Aorta (tissue), 5 donors: ENCODE results near the gene FNDC3B. TPM values are rescaled to one million over a fixed set of nuclear protein-coding genes. Genes with fewer than 3 reads are reported as not detected.

ENCODE experiments used
- ATAC-seq: fragments of 200-7000 bp; cut with Tn5 transposase; one replicate; pipeline ENCODE4 v1.9.1; 2022; ENCODE audit warnings: moderate library complexity; ENCODE audit not compliant: low FRiP score
- DNase-seq, 2 donors: peaks; one replicate each; pipeline ENCODE4 v3.0.0-alpha.2; 2020
- H3K27ac ChIP-seq, 2 donors: one replicate each; pipeline ENCODE4 v1.5.1; 2013; ENCODE audit warnings: low read length in 2 of 2, mild to moderate bottlenecking in 2 of 2, moderate library complexity in 2 of 2, control low read depth in 1 of 2, inconsistent platforms in 1 of 2, low read depth in 1 of 2
- H3K27me3 ChIP-seq, 2 donors: one replicate each; pipeline ENCODE4 v1.6.1; 2013; ENCODE audit warnings: control low read depth in 1 of 2, low read length in 1 of 2, mild to moderate bottlenecking in 1 of 2, moderate library complexity in 1 of 2; ENCODE audit not compliant: insufficient read depth in 2 of 2, control insufficient read depth in 1 of 2
- H3K36me3 ChIP-seq, 2 donors: one replicate each; pipeline ENCODE4 v1.6.1; 2013; ENCODE audit warnings: control low read depth in 1 of 2, low read length in 1 of 2, mild to moderate bottlenecking in 1 of 2; ENCODE audit not compliant: insufficient read depth in 2 of 2, control insufficient read depth in 1 of 2
- H3K4me1 ChIP-seq, 2 donors: one replicate each; pipeline ENCODE4 v1.6.1; 2013; ENCODE audit warnings: low read length in 2 of 2, control low read depth in 1 of 2, mild to moderate bottlenecking in 1 of 2, moderate library complexity in 1 of 2; ENCODE audit not compliant: insufficient read depth in 2 of 2, control insufficient read depth in 1 of 2
- H3K4me3 ChIP-seq, 2 donors: one replicate each; pipeline ENCODE4 v1.5.1; 2013; ENCODE audit warnings: low read length in 2 of 2, control low read depth in 1 of 2, mild to moderate bottlenecking in 1 of 2
- H3K9me3 ChIP-seq: one replicate; pipeline ENCODE4 v1.6.1; 2013; ENCODE audit warnings: mild to moderate bottlenecking, low read length; ENCODE audit not compliant: control insufficient read depth
- WGBS, 2 donors: extraction: QIAGEN DNeasy Blood & Tissue Kit; methylation state at CpG; one replicate each; pipeline ENCODE4 v1.1.7; 2013; 5-methylcytosine and 5-hydroxymethylcytosine counted together
- intact Hi-C, 2 donors: fragments of 100-400 bp; cut with DNase I; formaldehyde crosslinking; loops; one replicate each; pipeline versions ENCODE4 v1.14.2 to v1.15.0; 2022
- polyA plus RNA-seq, 2 donors: library from polyadenylated mRNA; stranded (reverse); fragments of 200-250 nt; gene quantifications; one replicate each; pipeline ENCODE4 v1.2.3, GENCODE V29; 2013
- total RNA-seq, 2 donors: library from RNA; stranded (reverse); fragmentation: NEBNext Ultra II Directional; extraction: Animal tissue kit (Norgen Biotek cat#: 25700); gene quantifications; one replicate each; pipeline ENCODE4 v1.2.1, GENCODE V29; 2021
- donor health status: healthy with polysubstance abuse.
- donor health status: Bipolar disorder and iron deficiency.
- donor health status: DM: no; HTN: no; CAD: no.
- donor health status: DM: no; HTN: no; CAD: no.
- donor health status: DM: yes; HTN: yes; CAD: no.

Gene FNDC3B
- total and polyA plus RNA-seq, 4 donors = 12.5 to 239 (median 120) TPM

DNA sequence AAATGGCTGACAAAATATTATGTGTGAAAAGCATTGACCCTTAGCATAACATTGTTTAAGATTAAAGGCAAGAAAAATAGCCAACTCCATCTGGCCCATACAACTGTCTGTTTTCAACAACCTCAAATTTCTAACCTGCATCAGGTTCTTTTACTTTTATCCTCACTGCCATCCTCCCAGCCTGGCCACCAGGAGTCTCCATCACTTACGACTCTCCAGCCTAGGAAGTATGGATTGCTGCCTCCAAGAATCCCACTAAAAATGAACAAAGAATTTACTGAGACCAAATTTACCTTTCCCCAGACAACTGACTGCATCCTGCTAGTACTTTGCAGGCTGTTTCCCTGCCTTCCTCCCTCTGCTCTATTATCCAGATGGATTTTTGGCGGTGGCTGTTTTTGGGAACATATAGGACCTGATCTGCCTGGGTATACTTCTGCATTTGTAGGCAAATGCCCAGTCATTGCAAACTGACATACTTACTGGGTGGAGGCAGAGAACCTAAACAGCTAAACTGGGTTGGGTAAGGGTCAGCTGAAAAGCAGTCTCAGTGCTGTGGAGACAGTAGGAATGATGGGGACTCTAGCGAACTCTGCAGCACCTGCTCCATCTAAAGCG lies 264.7 kb downstream of the FNDC3B start:
- intact Hi-C loops = no loop called here
- Histone ChIP-seq H3K4me3 (no peak overlapping the region), H3K36me3 (peaks cover 0 to 2% of the 10 kb centered on the region in 2 donors), H3K27me3 (no peaks in the 10 kb centered on the region), H3K9me3 (no peaks in the 10 kb centered on the region), H3K27ac (no peak overlapping the region), H3K4me1 (peaks cover 0 to 13% of the 10 kb centered on the region in 2 donors)
- WGBS, 2 donors = 85 to 86% methylated on average over 4 of the region's 4 CpGs
- ATAC-seq = no peak
- no peak for DNase-seq

DNA sequence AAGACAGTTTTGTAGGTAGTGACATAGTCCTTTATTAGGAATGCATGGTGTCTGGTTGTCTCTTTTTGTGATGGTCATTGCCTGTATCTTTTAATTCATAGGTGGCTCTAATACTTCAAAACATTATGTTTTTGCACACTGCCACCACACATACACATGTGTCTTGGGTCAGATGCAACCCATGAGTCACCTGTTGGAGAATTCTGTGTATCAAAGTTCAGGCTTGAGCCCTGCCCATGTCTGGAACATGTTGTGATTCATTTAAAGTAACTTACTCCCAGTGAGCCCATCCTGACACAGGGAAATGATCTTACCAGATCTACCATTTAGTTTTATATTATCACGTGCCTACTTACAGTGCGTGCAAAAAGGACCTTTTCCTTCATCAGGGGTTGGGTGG lies 266.2 kb downstream of the FNDC3B start:
- H3K4me1 ChIP-seq = peaks cover 0 to 13% of the 10 kb centered on the region in 2 donors
- H3K27ac ChIP-seq = no peak overlapping the region
- no peak for ATAC-seq
- no peaks in the 10 kb centered on the region for H3K9me3 ChIP-seq
- peaks cover 0 to 2% of the 10 kb centered on the region in 2 donors for H3K36me3 ChIP-seq
- H3K4me3 ChIP-seq = no peak overlapping the region
- WGBS, 2 donors = 91 to 94% methylated on average over 2 of the region's 2 CpGs
- intact Hi-C loops = no loop called here
- DNase-seq = no peak
- H3K27me3 ChIP-seq = no peaks in the 10 kb centered on the region

DNA sequence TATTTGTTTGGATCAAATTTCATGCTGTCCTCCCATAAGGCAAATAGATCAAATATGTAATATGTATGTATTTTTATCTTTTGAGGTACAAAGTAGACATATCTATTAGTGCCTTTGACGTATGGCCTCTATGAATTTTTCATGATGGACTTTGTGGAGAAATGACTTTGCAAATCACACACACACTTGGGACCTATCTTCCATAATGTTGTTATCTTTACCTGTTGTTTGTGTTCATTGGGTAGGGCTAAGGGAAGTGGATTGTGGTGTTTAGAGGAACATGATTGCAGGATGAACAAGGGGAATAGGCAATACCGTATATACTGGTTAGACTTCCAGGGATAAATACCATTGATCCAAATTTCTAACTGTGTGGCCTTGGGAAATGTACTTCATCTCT lies 266.6 kb downstream of the FNDC3B start:
- Histone ChIP-seq H3K4me3 (no peak overlapping the region), H3K9me3 (no peaks in the 10 kb centered on the region), H3K4me1 (peaks cover 0 to 13% of the 10 kb centered on the region in 2 donors), H3K27ac (no peak overlapping the region), H3K27me3 (no peaks in the 10 kb centered on the region), H3K36me3 (peaks cover 0 to 2% of the 10 kb centered on the region in 2 donors)
- ATAC-seq = no peak
- no peak for DNase-seq
- intact Hi-C loops = no loop called here
- WGBS, 2 donors = 91 to 92% methylated on average over 2 of the region's 2 CpGs

DNA sequence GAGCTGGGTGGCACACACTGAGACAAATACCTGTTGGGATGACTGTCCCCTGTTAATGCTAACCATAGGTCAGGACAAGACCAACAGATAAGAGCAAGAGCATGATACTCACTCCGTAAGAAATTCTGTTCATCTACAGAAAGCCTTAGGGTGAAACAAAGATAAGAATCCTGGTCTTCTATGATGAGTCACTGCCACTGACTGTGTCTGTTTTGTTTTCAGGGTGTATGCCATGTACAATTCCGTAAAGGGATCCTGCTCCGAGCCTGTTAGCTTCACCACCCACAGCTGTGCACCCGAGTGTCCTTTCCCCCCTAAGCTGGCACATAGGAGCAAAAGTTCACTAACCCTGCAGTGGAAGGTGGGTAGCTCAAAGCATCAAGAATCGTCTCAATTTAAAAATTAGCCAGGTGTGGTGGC lies 267.8 kb downstream of the FNDC3B start:
- H3K36me3 ChIP-seq = no peaks in the 10 kb centered on the region
- WGBS, 2 donors = 48 to 51% methylated on average over 5 of the region's 5 CpGs

DNA sequence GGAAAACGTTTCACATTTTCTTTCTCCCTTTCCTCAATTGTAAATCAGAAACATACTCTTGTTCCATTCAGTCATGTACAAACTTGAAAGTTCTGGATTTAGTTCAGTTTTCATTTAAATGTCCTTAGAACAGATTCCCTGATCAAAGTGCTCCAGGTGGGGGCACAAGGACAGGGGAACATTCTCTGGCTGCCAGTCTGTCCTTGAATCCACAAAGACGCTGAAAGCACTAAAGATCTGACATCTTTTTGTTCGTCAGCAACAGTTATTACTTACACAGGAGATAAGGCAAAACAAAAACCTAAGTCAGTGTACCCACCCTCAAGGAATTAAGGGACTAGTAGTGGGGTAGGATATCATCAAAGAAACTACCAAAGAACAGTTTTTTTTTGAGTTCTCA lies 269.7 kb downstream of the FNDC3B start:
- H3K27ac ChIP-seq = no peak overlapping the region
- ATAC-seq (no peak), DNase-seq (no peak)
- H3K9me3 ChIP-seq = no peaks in the 10 kb centered on the region
- 45 to 50% methylated on average over 3 of the region's 3 CpGs for WGBS, 2 donors
- no peaks in the 10 kb centered on the region for H3K27me3 ChIP-seq
- peaks cover 2 to 21% of the 10 kb centered on the region in 2 donors for H3K4me1 ChIP-seq
- no peak overlapping the region for H3K4me3 ChIP-seq
- no peaks in the 10 kb centered on the region for H3K36me3 ChIP-seq
- intact Hi-C loops = no loop called here

More for the DNA sequence above, 267.8 kb downstream of the FNDC3B start:
- H3K27ac ChIP-seq = no peak overlapping the region
- intact Hi-C loops = no loop called here
- H3K27me3 ChIP-seq = no peaks in the 10 kb centered on the region
- no peaks in the 10 kb centered on the region for H3K9me3 ChIP-seq
- no peak overlapping the region for H3K4me3 ChIP-seq
- H3K4me1 ChIP-seq = peaks cover 0 to 9% of the 10 kb centered on the region in 2 donors
- ATAC-seq (no peak), DNase-seq (no peak)

DNA sequence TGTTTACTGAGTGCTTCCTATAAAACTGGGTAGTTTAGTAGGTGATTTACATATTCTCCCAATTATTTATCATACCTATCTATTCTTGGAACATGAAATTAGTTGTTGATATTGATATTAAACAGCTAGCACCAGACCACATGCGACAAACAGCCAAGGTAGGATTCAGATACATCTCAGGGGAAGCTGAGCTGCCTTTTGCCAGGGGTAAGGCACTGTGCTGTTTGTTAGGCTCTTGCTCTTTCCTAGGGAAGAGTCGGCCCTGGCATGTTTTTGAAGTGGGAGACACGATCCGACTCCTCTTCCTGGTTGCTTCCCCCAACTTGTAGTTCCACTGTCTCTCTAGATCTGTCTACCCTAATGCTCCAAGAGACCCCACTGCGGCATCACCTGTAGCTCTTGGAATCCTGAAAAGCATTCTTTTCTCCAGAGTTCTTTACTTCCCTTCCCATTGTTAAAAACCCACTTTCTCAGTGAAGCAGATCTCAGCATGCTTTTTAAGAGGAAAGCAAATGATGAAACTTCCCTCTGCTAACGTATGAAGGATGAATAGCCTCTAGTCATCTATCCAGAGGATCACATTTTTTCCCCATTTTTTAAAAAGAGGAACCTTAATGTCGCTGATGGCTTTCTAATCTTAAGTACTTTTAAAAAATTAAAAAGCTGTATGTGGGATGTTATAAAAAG lies 270.5 kb downstream of the FNDC3B start:
- ATAC-seq (no peak), DNase-seq (no peak)
- intact Hi-C loops = loop anchor here in 1 of 2 donors (10.0 kb wide), 1 partner anchor 105 kb away; no protein-coding TSS in a partner anchor
- no peaks in the 10 kb centered on the region for H3K9me3 ChIP-seq
- no peak overlapping the region for H3K4me3 ChIP-seq
- H3K4me1 ChIP-seq = peaks cover 2 to 18% of the 10 kb centered on the region in 2 donors
- 91 to 93% methylated on average over 7 of the region's 7 CpGs for WGBS, 2 donors
- no peaks in the 10 kb centered on the region for H3K36me3 ChIP-seq
- no peaks in the 10 kb centered on the region for H3K27me3 ChIP-seq
- H3K27ac ChIP-seq = no peak overlapping the region

DNA sequence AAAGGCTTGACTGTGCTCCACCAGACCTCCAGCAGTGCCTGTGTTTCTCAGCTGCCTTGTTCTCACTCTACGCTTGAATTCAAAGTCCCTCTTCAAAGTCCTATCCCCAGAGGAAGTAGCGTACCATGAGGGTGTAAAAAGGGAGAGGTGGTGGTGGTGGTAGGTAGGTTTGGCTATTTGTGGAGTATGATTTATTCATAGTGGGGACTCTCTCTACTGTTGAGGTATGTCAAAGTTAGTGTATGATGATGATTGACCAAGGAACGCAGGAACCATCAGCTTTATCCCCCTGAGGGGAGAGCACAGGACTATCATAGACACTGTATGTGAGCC lies 271.0 kb downstream of the FNDC3B start:
- Histone ChIP-seq H3K36me3 (no peaks in the 10 kb centered on the region), H3K27ac (no peak overlapping the region), H3K4me3 (no peak overlapping the region), H3K9me3 (no peaks in the 10 kb centered on the region), H3K27me3 (no peaks in the 10 kb centered on the region), H3K4me1 (peaks cover 2 to 18% of the 10 kb centered on the region in 2 donors)
- 95 to 97% methylated on average over 3 of the region's 3 CpGs for WGBS, 2 donors
- ATAC-seq = no peak
- no peak for DNase-seq
- intact Hi-C loops = loop anchor here in 1 of 2 donors (10.0 kb wide), 1 partner anchor 106 kb away; no protein-coding TSS in a partner anchor

DNA sequence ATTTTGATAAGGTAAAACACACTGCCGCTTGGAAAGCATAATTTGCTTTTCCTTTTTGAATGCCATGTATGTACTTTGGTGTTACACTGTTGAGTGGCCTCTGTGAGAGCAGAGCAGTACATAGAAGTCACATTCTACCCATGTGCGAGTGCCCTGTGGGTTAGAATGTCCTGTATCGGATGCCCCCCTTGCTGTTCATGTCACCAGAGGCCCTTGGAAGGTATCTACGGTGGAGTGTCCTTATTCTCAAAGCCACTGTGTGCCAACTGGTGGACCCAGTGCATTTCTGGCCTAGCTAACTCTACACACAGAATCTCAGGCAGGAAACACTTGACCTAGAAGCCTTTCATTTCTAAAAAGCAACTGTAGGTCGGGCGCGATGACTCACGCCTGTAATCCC lies 271.8 kb downstream of the FNDC3B start:
- H3K4me3 ChIP-seq = no peak overlapping the region
- DNase-seq (no peak), ATAC-seq (no peak)
- intact Hi-C loops = loop anchor here in 1 of 2 donors (10.0 kb wide), 1 partner anchor 106 kb away; no protein-coding TSS in a partner anchor
- H3K27ac ChIP-seq = no peak overlapping the region
- H3K36me3 ChIP-seq = no peaks in the 10 kb centered on the region
- no peaks in the 10 kb centered on the region for H3K9me3 ChIP-seq
- H3K27me3 ChIP-seq = no peaks in the 10 kb centered on the region
- peaks cover 4 to 17% of the 10 kb centered on the region in 2 donors for H3K4me1 ChIP-seq
- 93% methylated on average over 8 of the region's 8 CpGs for WGBS, 2 donors

DNA sequence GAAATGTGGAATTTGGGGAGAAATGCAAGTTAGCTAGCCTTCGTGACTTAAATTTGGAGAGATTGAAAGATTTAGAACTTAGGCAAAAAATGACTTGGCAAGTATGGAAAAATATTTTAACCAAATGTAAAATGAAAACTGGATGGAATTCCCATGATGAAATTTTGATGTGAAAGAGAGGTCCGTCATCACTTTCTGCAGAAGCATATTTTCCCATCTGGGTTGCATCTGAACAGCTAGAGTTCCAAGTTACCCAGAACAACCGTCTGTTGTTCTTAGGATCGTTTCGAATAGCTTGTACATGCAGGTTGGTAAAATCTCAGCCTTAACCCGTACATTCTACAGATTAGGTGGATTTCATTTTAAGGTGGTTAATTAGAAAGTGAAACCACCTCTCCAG lies 272.6 kb downstream of the FNDC3B start:
- ATAC-seq (no peak), DNase-seq (no peak)
- no peaks in the 10 kb centered on the region for H3K9me3 ChIP-seq
- intact Hi-C loops = loop anchor here in 1 of 2 donors (10.0 kb wide), 1 partner anchor 107 kb away; no protein-coding TSS in a partner anchor
- no peaks in the 10 kb centered on the region for H3K36me3 ChIP-seq
- H3K4me3 ChIP-seq = no peak overlapping the region
- H3K4me1 ChIP-seq = peaks cover 5 to 21% of the 10 kb centered on the region in 2 donors
- WGBS, 2 donors = 15 to 19% methylated on average over 6 of the region's 6 CpGs
- no peak overlapping the region for H3K27ac ChIP-seq
- H3K27me3 ChIP-seq = no peaks in the 10 kb centered on the region
